Measurements from ENCODE around the gene SLC4A7. TPM values are rescaled to one million over a fixed set of nuclear protein-coding genes. Genes with fewer than 3 reads are reported as not detected.
A peak's percentile ranks its signal among the peaks of the same experiment; 100 is the strongest.

The SLC4A7 gene
- total RNA-seq, 1 experiment from 2014 or later = 27.0 TPM

GRCh38 chr3:27378331-27378730 lies 105.9 kb downstream of the SLC4A7 start:
- DNase-seq (ENCODE audit: low spot score) = no peak
- in situ Hi-C loops (cut with HindIII; ENCODE audit: low sequenced_read_pairs) = no loop called here

- no peak for DNase-seq (ENCODE audit: low spot score)
- in situ Hi-C loops (cut with HindIII; ENCODE audit: low sequenced_read_pairs) = no loop called here
These were observed 107.9 kb downstream of the SLC4A7 start for GRCh38 chr3:27376109-27376772.

- in situ Hi-C loops (cut with HindIII; ENCODE audit: low sequenced_read_pairs) = loop anchor here (5.0 to 25.0 kb wide), 2 partner anchors 38 to 293 kb away; no protein-coding TSS in a partner anchor
- peak; percentile 91 for DNase-seq (ENCODE audit: low spot score)
These were observed 115.2 kb downstream of the SLC4A7 start, which contains the start of gene NEK10 for GRCh38 chr3:27368831-27369607. Gene NEK10 (minus strand): TSS chr3:27369383. CDS start chr3:27352882, 16,501 bp downstream.

DNA sequence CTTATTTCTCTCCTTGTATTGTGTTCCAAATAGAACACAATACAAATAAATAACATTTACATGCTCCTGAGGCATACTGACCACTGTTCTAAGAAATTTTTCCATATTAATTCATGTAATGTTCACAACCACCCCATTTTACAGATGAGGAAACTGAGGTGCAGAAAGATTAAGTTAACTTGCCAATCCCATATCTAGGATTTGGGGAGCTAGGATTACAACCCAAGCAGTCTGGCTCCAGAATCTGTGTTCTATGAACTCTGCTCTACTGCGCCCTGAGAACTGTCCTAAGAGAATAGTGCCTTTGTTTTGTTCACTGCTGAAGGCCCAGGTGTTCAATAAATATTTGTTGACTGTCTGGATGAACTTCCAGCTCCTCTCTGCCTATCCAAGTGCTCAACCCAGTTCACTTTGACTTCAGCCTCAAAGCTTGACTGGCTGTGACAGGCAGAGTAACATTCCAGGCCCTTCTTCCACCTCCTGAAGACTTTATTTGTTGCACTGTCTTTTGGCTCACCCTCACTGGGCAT lies 118.1 kb downstream of the SLC4A7 start:
- DNase-seq (ENCODE audit: low spot score) = no peak
- in situ Hi-C loops (cut with HindIII; ENCODE audit: low sequenced_read_pairs) = loop anchor here (5.0 to 25.0 kb wide), 2 partner anchors 41 to 296 kb away; no protein-coding TSS in a partner anchor

- in situ Hi-C loops (cut with HindIII; ENCODE audit: low sequenced_read_pairs) = loop anchor here (25.0 kb wide), 1 partner anchor 302 kb away; no protein-coding TSS in a partner anchor
- no peak for DNase-seq (ENCODE audit: low spot score)
These were observed 123.8 kb downstream of the SLC4A7 start for GRCh38 chr3:27360113-27361078.

DNA sequence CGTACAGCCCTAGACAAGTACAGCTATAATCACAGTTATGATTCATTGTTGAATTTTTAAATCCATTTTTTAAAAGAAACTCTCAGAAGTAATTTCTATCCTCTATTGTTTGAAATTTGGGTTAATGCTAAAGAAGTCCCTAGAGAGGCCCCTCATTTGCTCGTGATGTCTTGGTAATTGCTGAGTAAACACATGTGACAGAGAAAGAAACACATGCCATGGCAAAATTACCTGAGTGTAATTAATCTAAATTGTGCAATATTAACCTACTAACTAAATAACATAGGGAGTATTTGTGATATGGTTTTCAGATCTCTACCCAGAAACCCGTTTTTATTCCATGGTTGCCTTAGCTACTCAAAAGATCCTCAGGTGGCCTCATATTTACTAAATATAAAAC lies 125.8 kb downstream of the SLC4A7 start:
- in situ Hi-C loops (cut with HindIII; ENCODE audit: low sequenced_read_pairs) = loop anchor here (25.0 kb wide), 1 partner anchor 304 kb away; no protein-coding TSS in a partner anchor

GRCh38 chr3:27357665-27358258 lies 126.4 kb downstream of the SLC4A7 start:
- in situ Hi-C loops (cut with HindIII; ENCODE audit: low sequenced_read_pairs) = loop anchor here (25.0 kb wide), 1 partner anchor 305 kb away; no protein-coding TSS in a partner anchor
- peak; percentile 45 for DNase-seq (ENCODE audit: low spot score)

More for the DNA sequence above, 125.8 kb downstream of the SLC4A7 start:
- no peak for DNase-seq (ENCODE audit: low spot score)

DNA sequence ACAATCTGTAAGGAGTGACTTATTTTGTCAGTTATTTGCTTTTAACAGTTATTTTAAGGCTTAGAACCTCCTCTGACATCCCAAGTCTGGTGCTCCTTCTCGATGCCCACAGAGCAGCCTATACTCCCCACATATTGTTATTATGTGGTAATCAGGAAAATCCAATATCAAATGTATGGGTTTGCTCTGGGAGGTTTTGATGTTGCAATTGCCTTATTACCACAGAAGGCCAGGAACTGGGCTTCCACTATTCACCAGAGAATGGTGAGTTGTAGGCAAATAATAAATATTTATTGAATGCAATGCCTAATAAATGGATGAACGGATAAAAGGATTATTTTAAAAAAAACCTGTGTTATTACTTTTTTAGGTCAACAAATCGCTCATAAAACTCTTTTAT lies 127.2 kb downstream of the SLC4A7 start:
- no peak for DNase-seq (ENCODE audit: low spot score)
- in situ Hi-C loops (cut with HindIII; ENCODE audit: low sequenced_read_pairs) = loop anchor here (25.0 kb wide), 1 partner anchor 305 kb away; no protein-coding TSS in a partner anchor

GRCh38 chr3:27354588-27355203 lies 129.5 kb downstream of the SLC4A7 start:
- in situ Hi-C loops (cut with HindIII; ENCODE audit: low sequenced_read_pairs) = loop anchor here (25.0 kb wide), 1 partner anchor 308 kb away; no protein-coding TSS in a partner anchor
- DNase-seq (ENCODE audit: low spot score) = no peak

DNA sequence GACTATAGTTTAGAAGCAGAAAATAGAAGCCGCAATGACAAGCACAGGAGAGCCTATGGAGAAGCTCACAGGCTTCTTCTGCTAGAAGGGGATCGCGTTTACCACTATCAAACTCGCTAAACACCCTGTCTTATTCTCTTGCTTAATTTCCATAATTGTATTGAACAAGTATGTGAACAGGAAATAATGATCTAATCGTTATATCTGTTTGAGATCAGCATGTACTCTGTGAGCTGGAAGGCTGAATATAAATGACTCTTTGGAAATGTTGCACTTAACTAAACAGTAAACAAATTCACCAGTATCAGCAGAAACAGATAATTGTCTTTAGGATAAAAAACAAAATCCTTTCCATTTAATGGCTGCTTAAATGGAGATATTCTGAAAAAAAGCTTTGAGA lies 130.0 kb downstream of the SLC4A7 start:
- in situ Hi-C loops (cut with HindIII; ENCODE audit: low sequenced_read_pairs) = loop anchor here (25.0 kb wide), 1 partner anchor 308 kb away; no protein-coding TSS in a partner anchor
- no peak for DNase-seq (ENCODE audit: low spot score)

- no peak for DNase-seq (ENCODE audit: low spot score)
- in situ Hi-C loops (cut with HindIII; ENCODE audit: low sequenced_read_pairs) = loop anchor here (25.0 kb wide), 1 partner anchor 309 kb away; no protein-coding TSS in a partner anchor
These were observed 131.0 kb downstream of the SLC4A7 start for GRCh38 chr3:27353221-27353620.

DNA sequence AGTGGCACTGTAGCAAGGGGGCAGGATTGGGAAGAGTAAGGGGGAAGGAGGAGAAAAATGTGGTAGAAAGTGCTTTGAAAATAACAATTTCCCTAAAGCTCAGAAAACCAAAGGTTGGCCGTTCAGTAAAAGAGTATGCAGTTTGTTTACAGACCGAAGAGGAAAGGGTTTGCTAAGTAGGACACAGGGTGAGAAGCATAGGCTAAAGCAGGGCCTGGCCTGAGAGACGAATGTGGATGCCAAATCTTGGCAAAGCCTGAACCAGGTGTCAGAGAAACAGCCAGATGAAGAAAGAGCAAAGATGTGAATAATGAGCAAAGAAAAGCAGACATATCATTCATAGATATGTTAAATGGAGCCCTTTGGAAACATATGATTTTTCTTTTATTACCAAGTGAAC lies 132.1 kb downstream of the SLC4A7 start:
- in situ Hi-C loops (cut with HindIII; ENCODE audit: low sequenced_read_pairs) = loop anchor here (25.0 kb wide), 1 partner anchor 310 kb away; no protein-coding TSS in a partner anchor
- DNase-seq (ENCODE audit: low spot score) = no peak

DNA sequence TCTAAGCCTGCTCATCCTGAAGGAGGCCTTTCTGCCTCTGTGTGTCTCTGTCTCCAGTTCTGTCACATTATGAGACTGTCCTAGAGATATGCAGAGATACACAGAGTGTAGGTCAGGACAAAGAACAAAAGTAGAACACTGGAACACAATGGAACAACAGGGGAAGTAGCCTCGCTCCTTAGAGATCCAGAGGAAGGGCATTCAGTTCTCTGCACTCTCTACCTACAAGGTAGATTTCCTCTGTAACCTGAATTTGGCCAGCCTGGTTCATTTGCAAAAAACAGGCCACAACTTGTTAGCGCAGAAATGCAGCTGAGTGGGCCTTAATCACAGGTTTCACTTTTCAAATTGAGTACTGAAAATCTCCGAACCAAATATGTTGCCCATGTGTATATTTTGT lies 134.4 kb downstream of the SLC4A7 start:
- no peak for DNase-seq (ENCODE audit: low spot score)
- in situ Hi-C loops (cut with HindIII; ENCODE audit: low sequenced_read_pairs) = loop anchor here (25.0 kb wide), 1 partner anchor 312 kb away; no protein-coding TSS in a partner anchor

DNA sequence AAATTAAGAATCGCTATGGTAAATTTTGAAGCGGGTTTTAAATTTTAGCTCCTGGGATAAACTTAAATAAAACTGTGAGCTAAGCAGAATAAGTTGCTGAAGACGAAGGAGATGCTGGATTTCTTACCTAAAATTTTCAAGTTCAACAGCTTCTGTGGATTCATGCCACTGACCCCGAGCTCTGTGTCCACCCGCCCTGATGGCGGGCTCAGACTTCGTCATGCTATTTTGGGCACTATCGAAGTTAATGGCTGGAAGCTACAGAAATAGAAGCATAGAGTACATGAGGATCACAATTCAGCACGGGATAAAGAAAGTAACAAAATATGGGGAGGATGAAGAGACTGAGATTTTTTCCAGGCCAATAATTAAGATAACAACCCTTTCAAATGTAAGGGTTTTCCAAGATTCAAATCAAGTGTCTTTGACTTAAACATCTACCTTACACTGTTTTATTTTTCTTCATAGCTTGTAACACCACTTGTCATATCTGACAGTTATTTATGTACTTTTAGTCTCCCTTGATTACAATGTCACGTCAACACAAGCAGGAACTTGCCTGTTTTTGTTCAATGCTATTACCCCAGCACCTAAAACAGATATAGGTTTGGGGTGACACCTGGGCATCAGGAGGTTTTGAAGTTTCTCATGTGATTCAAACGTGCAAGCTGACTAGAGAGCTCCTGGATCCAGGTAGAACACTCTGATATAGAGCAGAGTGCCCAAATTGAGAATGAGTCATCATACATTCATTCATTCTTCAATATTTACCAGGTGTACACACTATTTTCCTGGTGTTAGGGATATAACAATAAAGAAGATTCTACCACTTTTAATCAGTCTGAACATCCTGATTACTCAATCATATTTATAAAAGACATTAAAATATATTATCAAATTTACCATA lies 138.0 kb downstream of the SLC4A7 start:
- in situ Hi-C loops (cut with HindIII; ENCODE audit: low sequenced_read_pairs) = no loop called here
- DNase-seq (ENCODE audit: low spot score) = no peak

DNA sequence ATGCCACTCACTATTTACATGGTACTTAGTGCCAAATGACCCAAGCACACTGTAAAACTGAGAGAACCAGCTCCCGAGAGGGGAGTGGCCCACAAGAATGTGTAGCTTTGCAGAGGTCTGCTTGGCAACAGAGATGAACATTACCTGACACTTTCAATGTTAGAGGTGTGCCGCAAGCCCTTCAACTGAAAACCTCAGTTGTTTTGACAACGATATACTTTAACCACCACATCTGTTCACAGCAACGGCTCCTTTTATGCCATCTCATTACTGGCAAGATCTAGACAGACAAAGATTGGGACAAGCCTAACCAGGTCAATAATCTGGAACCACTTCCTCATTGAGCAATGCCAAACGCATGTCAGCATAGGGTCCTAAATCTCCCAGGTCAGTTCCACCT lies 138.7 kb downstream of the SLC4A7 start:
- in situ Hi-C loops (cut with HindIII; ENCODE audit: low sequenced_read_pairs) = no loop called here
- no peak for DNase-seq (ENCODE audit: low spot score)

- no peak for DNase-seq (ENCODE audit: low spot score)
- in situ Hi-C loops (cut with HindIII; ENCODE audit: low sequenced_read_pairs) = no loop called here
These were observed 139.1 kb downstream of the SLC4A7 start for GRCh38 chr3:27345045-27345444.

- DNase-seq (ENCODE audit: low spot score) = no peak
- in situ Hi-C loops (cut with HindIII; ENCODE audit: low sequenced_read_pairs) = no loop called here
These were observed 140.0 kb downstream of the SLC4A7 start for GRCh38 chr3:27344192-27344591.
